LoVo (cell line): ENCODE results near the gene SDK1.
"Not testable (repeated sequence)": the region's sequence is repeated elsewhere in the genome, so short reads cannot be mapped to it uniquely, and the experiment has no call there.

ENCODE experiments used
- DNase-seq: peaks from one replicate; pipeline ENCODE4 v3.0.0-alpha.2; 2016; ENCODE audit warnings: low spot score

The SDK1 gene

GRCh38 chr7:4233621-4234497 is 932.8 kb downstream of the SDK1 start:
- no peak for DNase-seq

DNA sequence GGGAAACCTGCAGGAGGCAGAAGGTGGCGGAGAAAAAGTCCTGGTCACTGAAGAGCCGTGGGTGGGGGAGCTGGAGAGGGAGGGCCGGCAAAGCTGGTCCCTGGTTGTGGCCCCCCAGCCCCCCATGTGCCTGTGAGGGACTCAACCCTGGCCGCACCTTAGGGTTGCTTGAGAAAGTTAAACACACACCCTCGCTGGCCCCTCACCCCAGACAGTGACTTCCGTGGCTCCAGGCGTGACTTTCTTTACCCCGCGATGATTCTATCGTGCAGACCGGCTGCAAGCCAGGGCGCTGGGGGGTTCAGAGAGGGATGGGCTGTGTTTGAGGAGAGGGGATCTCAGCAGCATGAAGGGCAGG is 933.4 kb downstream of the SDK1 start:
- no peak for DNase-seq

- no peak for DNase-seq
These were observed 933.8 kb downstream of the SDK1 start for GRCh38 chr7:4234886-4235285.

- no peak for DNase-seq
These were observed 934.5 kb downstream of the SDK1 start for GRCh38 chr7:4235596-4235995.

DNA sequence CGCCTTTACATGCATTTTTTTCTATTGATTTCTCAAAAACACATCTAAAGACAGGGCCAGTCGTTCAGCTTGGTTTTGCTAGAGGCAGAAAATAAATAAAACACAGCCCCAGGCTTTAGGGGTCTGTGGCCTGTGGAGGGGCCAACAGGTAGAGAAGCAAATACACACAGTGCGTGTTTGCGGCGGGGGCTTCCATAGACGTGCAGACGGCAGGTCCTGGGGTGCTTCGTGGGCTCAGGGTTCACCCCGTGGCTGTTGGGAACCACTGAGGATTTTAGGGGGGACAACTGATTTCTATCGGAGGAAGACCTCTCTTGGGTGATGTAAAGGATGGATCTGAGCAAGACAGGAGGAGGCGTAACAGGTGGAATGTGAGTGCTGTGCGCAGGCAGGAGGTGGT is 935.3 kb downstream of the SDK1 start:
- no peak for DNase-seq

DNA sequence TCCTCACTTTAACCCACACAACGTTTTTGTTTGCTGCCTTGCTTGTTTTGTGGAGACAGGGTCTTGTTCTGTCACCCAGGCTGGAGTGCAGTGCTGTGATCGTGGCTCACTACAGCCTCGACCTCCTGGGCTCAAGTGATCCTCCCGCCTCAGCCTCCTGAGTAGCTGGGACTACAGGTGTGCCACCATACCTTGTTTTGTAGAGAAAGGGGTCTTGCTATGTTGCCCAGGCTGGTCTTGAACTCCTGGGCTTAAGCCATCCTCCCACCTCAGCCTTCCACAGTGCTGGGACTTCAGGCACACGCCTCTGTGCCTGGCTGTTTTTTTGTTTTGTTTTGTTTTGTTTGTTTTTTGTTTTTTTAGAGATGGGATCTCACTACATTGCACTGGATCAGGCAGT is 935.8 kb downstream of the SDK1 start:
- DNase-seq: not testable (repeated sequence)

- DNase-seq: no peak
These were observed 936.5 kb downstream of the SDK1 start for GRCh38 chr7:4237296-4238235.

DNA sequence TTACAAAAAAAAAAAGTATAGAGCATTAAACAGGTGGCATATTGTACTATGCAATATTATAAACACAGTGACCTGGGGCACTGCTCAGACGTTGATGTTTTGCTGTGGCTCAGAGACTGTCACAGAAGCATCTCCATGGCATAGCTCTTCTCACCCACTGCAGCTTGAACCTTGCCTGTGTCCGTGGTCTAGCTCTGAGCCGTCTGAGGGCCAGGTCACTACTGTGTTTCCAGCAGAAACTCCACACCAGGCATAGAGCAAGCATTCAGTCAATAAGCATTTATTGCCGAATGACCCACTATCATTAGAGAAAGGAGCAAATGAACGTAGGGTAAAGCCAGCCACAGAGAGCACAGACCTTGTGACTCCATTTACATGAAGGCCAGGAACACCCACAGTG is 937.8 kb downstream of the SDK1 start:
- DNase-seq: no peak

DNA sequence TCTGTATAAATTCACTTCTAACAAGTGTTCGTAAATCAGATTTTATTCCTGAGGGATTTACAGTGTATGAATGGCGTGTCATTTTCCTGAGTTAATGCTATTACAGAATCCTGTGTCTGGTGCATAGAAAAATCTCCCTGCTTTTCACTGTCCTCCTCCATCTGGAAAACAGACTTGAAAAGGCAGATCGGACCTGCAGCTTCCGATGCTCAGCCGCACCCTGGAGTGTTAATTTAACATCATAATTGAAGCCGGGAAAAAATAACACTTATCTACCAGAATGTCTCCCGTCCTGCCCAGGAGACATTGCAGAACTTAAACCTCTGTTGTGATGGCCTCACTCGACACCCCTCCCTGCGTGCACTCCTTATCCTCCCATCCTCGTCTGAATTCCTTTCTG is 939.0 kb downstream of the SDK1 start:
- DNase-seq: no peak

DNA sequence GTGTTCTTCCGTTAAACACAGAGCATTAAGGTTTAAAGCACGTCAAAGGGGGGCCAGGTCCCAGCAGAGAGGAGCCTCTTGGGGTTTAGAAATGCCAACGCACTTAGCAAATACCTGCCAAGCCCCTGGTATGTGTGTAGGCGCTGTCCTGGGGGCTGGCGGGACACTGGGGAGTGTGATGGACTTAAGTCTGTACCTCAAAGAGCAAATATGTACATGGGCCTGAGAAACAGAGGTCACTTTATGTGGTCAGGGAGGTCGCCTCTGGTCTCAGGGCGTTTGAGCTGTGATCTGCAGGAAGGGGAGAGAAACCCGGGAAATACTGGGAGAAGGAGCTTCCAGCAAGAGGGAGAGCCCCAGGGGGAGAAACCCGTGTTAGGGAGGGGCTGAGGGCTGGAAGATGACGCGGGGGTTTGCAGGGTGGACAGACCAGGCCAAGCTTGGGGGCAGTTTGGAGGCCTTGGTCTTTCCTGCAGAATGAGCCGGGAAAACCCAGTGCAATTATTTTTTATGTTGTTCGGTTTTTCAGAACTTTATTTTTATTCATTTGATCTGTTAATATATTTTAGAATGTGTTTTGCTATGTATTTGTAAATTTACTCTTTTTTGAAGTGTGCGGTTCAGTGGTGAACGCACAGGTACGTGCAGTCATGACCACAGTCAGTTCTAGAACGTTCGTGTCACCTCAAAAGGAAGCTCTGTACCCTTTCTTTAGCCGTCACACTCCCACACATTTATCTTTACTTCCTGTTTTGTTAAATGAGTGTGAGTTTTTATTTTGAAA is 939.7 kb downstream of the SDK1 start:
- no peak for DNase-seq

DNA sequence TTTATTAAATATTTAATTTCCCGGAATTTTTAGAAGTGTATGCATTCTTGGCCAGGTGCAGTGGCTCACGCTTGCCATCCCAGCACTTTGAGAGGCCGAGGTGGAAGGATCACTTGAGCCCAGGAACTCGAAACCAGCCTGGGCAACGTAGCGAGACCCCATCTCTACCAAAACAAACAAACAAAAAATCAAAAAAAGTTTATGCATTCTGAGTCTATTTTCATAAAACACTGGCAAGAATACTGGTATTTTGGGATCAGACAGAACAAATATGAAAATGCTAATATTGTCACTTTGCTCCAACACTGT is 940.2 kb downstream of the SDK1 start:
- DNase-seq: no peak

DNA sequence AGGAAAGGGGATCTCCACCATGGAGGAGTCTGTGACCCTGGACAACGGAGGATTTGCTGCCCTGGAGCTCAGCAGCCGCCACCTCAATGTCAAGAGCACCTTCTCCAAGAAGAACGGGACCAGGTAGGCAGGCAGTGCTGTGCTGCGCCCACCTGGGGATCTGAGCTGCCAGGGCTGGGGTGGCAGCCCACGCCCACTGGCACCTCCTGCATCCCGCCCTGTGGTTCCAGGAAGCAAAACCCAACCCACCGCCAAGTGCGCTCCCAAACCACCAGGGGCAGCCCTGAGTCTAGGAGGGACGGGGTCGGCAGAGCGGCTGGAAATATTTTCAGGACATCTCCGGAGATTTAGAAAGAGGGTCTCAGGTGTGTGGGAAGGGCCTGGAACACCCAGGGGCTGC is 940.7 kb downstream of the SDK1 start:
- DNase-seq: no peak

GRCh38 chr7:4242706-4243105 is 941.7 kb downstream of the SDK1 start:
- no peak for DNase-seq

- no peak for DNase-seq
These were observed 943.0 kb downstream of the SDK1 start for GRCh38 chr7:4244041-4244440.

GRCh38 chr7:4244635-4245034 is 943.6 kb downstream of the SDK1 start:
- DNase-seq: no peak

DNA sequence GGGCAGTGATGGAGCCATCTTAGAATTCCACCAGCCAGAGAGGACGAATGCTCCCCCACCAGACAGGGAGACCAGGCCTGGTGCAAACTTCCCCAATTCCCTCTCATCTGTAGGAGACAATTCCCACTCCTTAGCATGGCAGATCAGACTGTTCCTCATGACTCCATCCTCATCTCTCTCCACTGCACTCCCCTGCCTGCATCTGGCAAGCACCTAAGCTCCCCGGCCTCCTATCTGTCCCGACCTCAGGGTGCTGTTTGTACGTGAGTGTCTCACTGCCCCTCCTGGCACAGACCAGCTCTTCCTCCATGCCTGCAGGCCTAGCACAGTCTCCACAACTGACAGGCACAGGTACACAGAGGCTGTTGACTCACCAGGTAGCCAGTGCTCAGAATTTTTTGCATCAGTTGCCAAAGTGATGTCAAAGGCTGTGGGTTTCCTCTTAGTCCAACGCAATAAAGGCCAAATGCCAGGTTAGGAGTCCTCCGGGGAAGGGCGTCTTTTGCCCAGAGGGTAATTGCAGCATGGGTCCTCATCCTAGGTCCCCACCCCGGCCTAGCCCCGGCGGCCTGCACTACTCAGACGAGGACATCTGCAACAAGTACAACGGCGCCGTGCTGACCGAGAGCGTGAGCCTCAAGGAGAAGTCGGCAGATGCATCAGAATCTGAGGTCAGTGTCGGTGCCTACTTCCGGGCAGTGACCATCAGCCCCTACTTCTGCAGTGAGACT is 944.2 kb downstream of the SDK1 start:
- DNase-seq: no peak

GRCh38 chr7:4245866-4246470 is 944.9 kb downstream of the SDK1 start:
- DNase-seq: no peak

DNA sequence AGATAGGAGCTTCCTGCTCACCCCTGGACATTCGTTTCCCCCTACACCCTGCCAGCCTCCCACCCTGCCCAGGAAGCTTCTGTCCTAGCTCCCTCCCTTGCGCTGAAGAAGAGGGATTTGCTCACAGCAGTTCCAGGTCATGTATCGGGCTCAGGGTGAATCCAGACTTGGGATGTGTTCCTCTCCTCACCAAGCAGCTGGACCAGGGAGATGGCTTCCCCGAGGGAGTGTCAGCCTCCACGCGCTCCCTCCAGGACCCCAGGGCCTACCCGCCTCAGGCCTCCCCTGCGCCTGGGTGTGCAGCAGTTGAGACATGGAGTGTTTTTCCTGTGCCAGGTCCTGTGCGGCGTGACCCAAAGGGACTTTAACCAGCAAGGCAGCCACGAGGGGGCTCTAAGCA is 945.5 kb downstream of the SDK1 start:
- DNase-seq: no peak

GRCh38 chr7:4247106-4247876 is 946.2 kb downstream of the SDK1 start:
- DNase-seq: no peak

- DNase-seq: no peak
These were observed 947.2 kb downstream of the SDK1 start for GRCh38 chr7:4248295-4248694.

- DNase-seq: no peak
These were observed 948.2 kb downstream of the SDK1 start for GRCh38 chr7:4249241-4249640.
